Measurements from ENCODE around the gene RMDN2.
"Not testable (repeated sequence)": the region's sequence is repeated elsewhere in the genome, so short reads cannot be mapped to it uniquely, and the experiment has no call there.

The RMDN2 gene

DNA sequence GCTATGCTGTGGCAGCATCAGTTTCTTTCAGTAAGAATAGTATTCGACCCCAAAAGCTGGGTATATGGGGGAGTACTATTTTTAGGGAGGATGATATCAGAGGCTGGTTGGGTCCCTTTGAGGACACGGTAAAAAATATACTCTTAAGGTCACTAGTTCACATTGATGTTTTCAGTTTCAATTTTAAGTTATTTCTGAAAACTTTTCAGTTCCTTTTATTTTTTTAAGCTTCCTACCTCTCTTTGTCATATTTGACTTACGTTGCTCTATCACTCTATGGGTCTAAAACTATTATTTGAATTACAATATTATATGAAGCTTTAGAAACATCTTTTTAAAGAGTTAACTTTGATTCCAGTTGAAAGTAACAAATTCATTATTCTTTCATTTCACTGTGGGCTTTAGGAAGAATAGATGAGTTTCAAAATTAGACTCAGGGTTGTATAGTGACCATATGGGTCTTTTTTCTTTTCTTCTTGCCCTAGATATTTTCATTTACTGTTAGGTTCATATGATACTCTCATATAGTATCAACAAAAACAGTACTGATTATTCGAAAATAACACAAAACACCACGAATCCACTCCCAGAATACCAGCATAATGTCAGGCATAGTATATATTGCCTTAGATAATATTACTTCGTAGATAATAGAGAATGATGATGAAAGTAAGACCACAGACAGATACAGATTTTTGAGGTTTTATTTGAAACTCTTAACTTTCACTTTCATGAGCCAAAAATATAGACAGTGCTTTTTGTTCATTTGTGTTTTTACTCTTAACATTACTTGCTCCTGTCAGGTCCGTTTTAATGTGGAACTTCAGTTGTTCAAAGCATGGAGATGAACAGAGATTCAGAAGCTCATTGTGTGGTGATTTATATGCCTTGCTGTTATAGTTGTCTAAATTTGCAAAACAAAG lies 9.8 kb downstream of the RMDN2 start:
- DNase-seq (ENCODE audit: extremely low read depth, low read depth): no peak
- TF ChIP-seq, protein P1, sequence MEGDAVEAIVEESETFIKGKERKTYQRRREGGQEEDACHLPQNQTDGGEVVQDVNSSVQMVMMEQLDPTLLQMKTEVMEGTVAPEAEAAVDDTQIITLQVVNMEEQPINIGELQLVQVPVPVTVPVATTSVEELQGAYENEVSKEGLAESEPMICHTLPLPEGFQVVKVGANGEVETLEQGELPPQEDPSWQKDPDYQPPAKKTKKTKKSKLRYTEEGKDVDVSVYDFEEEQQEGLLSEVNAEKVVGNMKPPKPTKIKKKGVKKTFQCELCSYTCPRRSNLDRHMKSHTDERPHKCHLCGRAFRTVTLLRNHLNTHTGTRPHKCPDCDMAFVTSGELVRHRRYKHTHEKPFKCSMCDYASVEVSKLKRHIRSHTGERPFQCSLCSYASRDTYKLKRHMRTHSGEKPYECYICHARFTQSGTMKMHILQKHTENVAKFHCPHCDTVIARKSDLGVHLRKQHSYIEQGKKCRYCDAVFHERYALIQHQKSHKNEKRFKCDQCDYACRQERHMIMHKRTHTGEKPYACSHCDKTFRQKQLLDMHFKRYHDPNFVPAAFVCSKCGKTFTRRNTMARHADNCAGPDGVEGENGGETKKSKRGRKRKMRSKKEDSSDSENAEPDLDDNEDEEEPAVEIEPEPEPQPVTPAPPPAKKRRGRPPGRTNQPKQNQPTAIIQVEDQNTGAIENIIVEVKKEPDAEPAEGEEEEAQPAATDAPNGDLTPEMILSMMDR (IDR thresholded peaks at IDR 0.05; ENCODE audit: low read depth, low read length): no peak

DNA sequence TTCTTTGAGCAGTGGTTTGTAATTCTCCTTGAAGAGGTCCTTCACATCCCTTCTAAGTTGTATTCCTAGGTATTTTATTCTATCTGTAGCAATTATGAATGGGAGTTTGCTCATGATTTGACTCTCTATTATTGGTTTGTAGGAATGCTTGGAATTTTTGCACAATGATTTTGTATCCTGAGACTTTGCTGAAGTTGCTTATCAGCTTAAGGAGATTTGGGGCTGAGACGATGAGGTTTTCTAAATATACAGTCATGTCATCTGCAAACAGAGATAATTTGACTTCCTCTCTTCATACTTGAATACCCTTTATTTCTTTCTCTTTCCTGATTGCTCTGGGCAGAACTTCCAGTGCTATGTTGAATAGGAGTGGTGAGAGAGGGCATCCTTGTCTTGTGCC lies 12.5 kb downstream of the RMDN2 start:
- not testable (repeated sequence) for DNase-seq (ENCODE audit: extremely low read depth, low read depth)

DNA sequence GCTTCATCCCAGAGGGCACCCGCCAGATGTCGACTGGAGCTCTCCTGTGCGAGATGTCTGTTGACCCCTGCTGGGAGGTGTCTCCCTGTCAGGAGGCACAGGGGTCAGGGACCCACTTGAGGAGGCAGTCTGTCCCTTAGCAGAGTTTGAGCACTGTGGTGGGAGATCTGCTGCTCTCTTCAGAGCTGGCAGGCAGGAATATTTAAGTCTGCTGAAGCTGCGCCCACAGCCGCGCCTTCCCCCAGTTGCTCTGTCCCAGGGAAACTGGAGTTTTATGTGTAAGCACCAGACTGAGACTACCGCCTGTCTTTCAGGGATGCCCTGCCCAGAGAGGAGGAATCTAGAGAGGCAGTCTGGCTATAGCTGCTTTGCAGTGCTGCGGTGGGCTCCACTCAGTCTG lies 16.2 kb downstream of the RMDN2 start:
- DNase-seq (ENCODE audit: extremely low read depth, low read depth): not testable (repeated sequence)

DNA sequence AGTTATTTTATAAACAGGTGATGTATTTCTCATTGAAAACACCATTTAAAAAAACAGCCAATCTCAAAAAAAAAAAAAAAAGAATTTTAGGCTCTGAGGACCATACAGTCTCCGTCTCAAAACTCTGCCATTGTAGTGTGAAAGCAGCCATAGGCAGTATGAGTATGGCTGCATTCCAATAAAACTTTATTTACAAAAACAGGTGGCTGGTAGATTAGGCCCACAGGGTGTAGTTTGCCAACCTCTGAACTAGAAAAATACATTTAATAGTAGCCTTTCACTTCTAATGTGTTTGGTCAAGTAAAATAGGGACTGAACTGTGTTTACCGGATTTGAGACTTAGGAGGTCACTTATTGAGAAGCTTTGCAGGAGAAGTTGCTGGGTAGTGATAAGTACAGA lies 19.2 kb downstream of the RMDN2 start:
- no peak for DNase-seq (ENCODE audit: extremely low read depth, low read depth)
- TF ChIP-seq, protein P1 (IDR thresholded peaks at IDR 0.05; ENCODE audit: low read depth, low read length): no peak

DNA sequence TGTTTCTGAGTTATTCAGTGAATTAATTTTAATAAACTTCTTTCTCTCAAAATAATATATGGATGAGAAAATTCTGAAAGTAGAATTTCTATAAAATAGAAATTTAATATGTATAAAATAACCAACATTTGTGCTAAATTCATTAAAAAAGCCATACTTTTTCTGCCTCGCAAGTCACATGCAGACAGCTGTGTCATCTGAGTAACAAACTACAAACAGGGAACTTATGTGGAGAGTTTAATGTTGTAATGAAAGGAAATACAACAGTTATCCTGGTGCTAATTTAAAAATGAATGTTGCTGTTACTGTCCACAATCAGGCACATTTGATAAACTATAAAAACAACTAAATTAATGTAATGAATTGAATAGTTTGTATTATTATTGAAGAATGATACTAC lies 22.2 kb downstream of the RMDN2 start:
- no peak for DNase-seq (ENCODE audit: extremely low read depth, low read depth)
- TF ChIP-seq, protein P1 (IDR thresholded peaks at IDR 0.05; ENCODE audit: low read depth, low read length): no peak

DNA sequence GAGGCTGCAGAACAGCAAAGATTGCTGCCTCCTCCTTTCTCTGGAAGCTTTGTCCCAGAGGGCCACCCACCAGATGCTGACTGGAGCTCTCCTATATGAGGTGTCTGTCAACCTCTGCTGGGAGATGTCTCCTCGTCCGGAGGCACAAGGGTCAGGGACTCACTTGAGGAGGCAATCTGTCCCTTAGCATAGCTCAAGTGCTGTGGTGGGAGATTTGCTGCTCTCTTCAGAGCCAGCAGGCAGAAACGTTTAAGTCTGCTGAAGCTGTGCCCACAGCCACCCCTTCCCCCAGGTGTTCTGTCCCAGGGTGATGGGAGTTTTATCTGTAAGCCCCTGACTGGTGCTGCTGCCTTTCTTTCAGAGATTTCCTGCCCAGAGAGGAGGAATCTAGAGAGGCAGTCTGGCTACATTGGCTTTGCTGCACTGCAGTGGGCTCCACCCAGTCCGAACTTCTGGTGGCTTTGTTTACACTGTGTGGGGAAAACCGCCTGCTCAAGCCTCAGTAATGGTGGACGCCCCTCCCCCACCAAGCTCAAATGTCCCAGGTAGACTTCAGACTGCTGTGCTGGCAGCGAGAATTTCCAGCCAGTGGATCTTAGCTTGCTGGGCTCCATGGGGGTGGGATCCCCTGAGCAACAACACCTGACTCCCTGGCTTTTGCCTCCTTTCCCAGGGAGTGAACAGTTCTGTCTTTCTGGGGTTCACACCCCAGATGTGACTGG lies 37.1 kb downstream of the RMDN2 start:
- not testable (repeated sequence) for DNase-seq (ENCODE audit: extremely low read depth, low read depth)

DNA sequence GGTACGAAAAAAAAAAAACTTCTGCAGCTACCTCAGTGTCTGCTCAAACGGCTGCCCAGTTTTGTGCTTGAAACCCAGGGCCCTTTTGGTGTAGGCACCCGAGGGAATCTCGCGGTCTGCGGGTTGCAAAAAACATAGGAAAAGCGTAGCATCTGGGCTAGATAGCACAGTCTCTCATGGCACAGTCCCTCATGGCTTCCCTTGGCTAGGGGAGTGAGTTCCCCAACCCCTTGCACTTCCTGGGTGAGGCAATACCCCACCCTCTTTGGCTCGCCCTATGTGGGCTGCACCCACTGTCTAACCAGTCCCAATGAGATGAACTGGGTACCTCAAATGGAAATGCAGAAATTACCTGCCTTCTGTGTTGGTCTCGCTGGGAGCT lies 37.6 kb downstream of the RMDN2 start:
- DNase-seq (ENCODE audit: extremely low read depth, low read depth): not testable (repeated sequence)

DNA sequence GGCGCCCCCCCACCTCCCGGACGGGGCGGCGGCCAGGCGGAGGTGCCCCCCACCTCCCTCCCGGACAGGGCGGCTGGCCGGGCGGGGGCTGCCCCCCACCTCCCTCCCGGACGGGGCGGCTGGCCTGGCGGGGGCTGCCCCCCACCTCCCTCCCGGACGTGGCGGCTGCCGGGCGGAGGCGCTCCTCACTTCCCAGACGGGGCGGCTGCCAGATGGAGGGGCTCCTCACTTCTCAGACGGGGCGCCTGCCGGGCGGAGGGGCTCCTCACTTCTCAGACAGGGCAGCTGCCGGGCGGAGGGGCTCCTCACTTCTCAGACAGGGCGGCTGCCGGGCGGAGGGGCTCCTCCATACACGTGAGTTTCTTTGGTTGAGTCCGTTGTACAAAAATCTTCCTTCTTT lies 38.8 kb downstream of the RMDN2 start:
- not testable (repeated sequence) for DNase-seq (ENCODE audit: extremely low read depth, low read depth)

DNA sequence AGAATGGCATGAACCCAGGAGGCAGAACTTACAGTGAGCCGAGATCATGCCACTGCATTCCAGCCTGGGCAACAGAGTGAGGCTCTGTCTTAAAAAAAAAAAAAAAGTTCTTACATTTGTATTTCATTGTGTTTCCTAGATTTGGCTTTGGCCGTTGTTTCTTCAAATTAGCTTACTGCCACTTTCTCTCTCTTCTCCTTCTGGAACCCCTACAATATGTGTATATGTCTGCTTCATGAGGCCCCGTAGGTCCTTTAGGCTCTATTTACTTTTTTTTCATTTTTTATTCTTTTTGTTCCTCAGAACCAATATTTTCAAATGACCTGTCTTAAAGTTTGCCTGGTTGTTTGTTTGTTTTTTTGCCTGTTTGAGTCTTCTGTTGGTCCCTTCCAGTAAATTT lies 41.2 kb downstream of the RMDN2 start:
- no peak for DNase-seq (ENCODE audit: extremely low read depth, low read depth)
- TF ChIP-seq, protein P1 (IDR thresholded peaks at IDR 0.05; ENCODE audit: low read depth, low read length): no peak

DNA sequence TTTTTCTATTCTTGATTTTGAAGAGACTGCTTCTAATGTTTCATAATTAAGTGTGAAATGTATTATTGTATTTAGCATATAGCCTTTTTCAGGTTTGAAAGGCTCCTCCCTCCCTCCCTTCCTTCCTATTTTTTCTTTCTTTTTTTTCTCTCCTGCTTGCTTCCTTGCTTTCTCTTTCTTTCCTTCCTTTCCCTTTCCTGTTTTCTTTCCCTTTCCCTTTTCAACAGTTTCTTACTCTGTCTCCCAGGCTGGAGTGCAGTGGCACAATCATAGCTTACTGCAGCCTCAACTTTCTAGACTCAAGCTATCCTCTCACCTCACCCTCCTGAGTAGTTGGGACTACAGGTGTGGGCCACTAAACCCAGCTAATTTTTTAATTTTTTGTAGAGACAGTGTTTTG lies 44.6 kb downstream of the RMDN2 start:
- TF ChIP-seq, protein P1 (IDR thresholded peaks at IDR 0.05; ENCODE audit: low read depth, low read length): no peak
- no peak for DNase-seq (ENCODE audit: extremely low read depth, low read depth)
